Keratinocyte (primary cell): ENCODE results near the gene TMEM229B.

Source experiments
- EZH2 ChIP-seq: IDR thresholded peaks from one replicate; pipeline ENCODE4 v1.6.1; 2012; ENCODE audit warnings: inconsistent platforms, mild to moderate bottlenecking, low read length, moderate library complexity
- TF ChIP-seq, protein P1 (sequence below), 3 experiments: IDR thresholded peaks in 1 of 3; conservative IDR thresholded peaks in 1 of 3; optimal IDR thresholded peaks in 1 of 3; 2 replicates in 2 of 3; 3 replicates in 1 of 3; pipeline versions ENCODE3 to v1.5.1; 2011; ENCODE audit warnings: low read length in 3 of 3, mild to moderate bottlenecking in 3 of 3, moderate library complexity in 2 of 3, control low read depth in 1 of 3, inconsistent platforms in 1 of 3; ENCODE audit not compliant: insufficient read depth in 2 of 3; ENCODE audit errors: extremely low read depth in 1 of 3

GRCh38 chr14:67425608-67426007 is 62.9 kb downstream of the TMEM229B start:
- TF ChIP-seq, protein P1, sequence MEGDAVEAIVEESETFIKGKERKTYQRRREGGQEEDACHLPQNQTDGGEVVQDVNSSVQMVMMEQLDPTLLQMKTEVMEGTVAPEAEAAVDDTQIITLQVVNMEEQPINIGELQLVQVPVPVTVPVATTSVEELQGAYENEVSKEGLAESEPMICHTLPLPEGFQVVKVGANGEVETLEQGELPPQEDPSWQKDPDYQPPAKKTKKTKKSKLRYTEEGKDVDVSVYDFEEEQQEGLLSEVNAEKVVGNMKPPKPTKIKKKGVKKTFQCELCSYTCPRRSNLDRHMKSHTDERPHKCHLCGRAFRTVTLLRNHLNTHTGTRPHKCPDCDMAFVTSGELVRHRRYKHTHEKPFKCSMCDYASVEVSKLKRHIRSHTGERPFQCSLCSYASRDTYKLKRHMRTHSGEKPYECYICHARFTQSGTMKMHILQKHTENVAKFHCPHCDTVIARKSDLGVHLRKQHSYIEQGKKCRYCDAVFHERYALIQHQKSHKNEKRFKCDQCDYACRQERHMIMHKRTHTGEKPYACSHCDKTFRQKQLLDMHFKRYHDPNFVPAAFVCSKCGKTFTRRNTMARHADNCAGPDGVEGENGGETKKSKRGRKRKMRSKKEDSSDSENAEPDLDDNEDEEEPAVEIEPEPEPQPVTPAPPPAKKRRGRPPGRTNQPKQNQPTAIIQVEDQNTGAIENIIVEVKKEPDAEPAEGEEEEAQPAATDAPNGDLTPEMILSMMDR (optimal IDR thresholded peaks at IDR 0.05 in 1 of 3, IDR thresholded peaks at IDR 0.05 in 1 of 3, conservative IDR thresholded peaks at IDR 0.05 in 1 of 3; ENCODE audit: extremely low read depth in 1 of 3, insufficient read depth in 2 of 3, low read length in 3 of 3): no peak
- TF ChIP-seq EZH2: no peak
